Measurements from ENCODE around the gene AQP6.

- TF ChIP-seq YY1 (IDR thresholded peaks at IDR 0.05; ENCODE audit: insufficient read depth, insufficient read length) = no peak
- TF ChIP-seq SUZ12 (IDR thresholded peaks at IDR 0.05; ENCODE audit: extremely low read depth, insufficient read depth, insufficient read length) = no peak
Measured at GRCh38 chr12:49939307-49939706, 33.4 kb upstream of the AQP6 start.
